Cardiac fibroblast (primary cell): ENCODE measurements around the gene PTPRE.

Experiments
- DNase-seq, 2 donors: peaks; one replicate each; pipeline versions ENCODE4 v3.0.0 to v3.0.0-alpha.2; 2010; ENCODE audit warnings: low read depth in 2 of 2
- H3K4me3 ChIP-seq, 2 donors: replicated peaks in 1 of 2; 1 replicate in 1 of 2; 2 replicates in 1 of 2; pipeline ENCODE4 v1.5.1; 2011; ENCODE audit warnings: low read depth in 2 of 2, low read length in 2 of 2, mild to moderate bottlenecking in 2 of 2, moderate library complexity in 1 of 2
- CTCF ChIP-seq: IDR thresholded peaks from one replicate; pipeline ENCODE4 v1.5.1; 2011; ENCODE audit warnings: low read depth, mild to moderate bottlenecking, low read length, inconsistent platforms

PTPRE gene

GRCh38 chr10:128061306-128062300 lies 154.7 kb downstream of the PTPRE start:
- no peak for DNase-seq
- no peak for TF ChIP-seq CTCF
- no peak overlapping the region for H3K4me3 ChIP-seq

DNA sequence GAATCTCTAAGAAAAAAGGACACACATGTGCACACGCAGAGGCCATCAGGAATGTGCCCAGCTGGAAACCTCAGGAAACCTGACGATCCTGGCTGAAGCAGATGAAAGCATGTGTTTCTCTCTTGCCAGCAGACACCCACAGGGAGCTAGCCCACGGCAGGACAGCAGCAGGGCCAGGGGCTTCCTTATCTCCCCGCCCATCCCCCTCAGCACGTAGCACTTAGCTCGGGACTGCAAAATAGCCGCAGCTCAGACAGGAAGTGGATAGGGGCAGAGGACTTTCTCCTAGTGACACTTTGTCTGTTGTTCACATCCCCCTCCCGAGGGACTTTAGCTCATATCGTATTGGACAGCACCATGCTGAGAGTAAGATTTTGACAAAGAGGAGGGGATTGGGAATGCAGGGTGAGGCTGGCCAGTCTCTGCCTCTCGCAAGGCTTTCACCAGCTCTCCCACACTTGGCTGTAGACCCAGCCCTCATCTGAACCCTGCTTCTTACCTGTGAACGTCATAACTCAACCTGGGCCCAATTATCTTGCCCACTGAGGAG lies 155.5 kb downstream of the PTPRE start:
- no peak for TF ChIP-seq CTCF
- no peak for DNase-seq
- no peak overlapping the region for H3K4me3 ChIP-seq

- H3K4me3 ChIP-seq = no peak overlapping the region
Measured at GRCh38 chr10:128062881-128063563, 156.1 kb downstream of the PTPRE start.

GRCh38 chr10:128063736-128064107 lies 156.8 kb downstream of the PTPRE start:
- H3K4me3 ChIP-seq = no peak overlapping the region
- no peak for TF ChIP-seq CTCF

More at GRCh38 chr10:128062881-128063563, 156.1 kb downstream of the PTPRE start:
- TF ChIP-seq CTCF = no peak
- DNase-seq = peak; percentile 13

GRCh38 chr10:128064108-128064969 lies 157.4 kb downstream of the PTPRE start:
- no peak overlapping the region for H3K4me3 ChIP-seq
- peak; percentile 82 to 87 for DNase-seq
- TF ChIP-seq CTCF = no peak

More at GRCh38 chr10:128063736-128064107, 156.8 kb downstream of the PTPRE start:
- DNase-seq = no peak
